ENCODE measurements around the gene EME1.
"Not testable (repeated sequence)": the region's sequence is repeated elsewhere in the genome, so short reads cannot be mapped to it uniquely, and the experiment has no call there.

EME1 gene

GRCh38 chr17:50426814-50427787, 54.1 kb downstream of the EME1 start:
- DNase-seq, result peak; percentile 1

- not testable (repeated sequence) for DNase-seq
Measured at GRCh38 chr17:50428126-50428525, 55.1 kb downstream of the EME1 start.

GRCh38 chr17:50428831-50429424, 55.9 kb downstream of the EME1 start:
- DNase-seq, result no peak

DNA sequence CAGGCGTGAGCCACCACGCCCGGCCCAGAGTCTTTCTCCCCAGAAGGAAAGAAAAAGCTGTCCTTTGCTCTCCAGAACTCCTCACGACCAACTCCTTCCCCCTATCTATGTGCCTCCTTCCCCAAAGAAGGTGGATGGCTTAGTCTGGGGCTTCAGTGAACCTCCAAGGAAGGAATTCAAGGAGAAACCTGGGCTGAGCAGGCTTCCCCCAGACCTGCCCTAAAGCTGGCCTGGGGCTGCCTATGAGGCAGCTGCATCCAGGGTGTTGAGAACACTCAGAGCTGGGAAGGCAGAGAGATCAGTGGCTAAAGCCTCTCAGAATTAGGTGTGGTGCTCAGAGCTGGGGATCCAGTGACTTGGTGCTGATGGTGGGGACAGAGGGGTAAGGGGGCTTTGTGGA, 56.8 kb downstream of the EME1 start:
- DNase-seq, result no peak

Data from stimulated activated naive CD4-positive, alpha-beta T cell treated with Interleukin-2 at 50 U/mL for 16 hours (primary cell).